HepG2 (cell line): ENCODE measurements around the gene UTP11. TPM values are rescaled to one million over a fixed set of nuclear protein-coding genes. Genes with fewer than 3 reads are reported as not detected.

Experiments used
- ARNT ChIP-seq: fragments of 450-650 bp; IDR thresholded peaks from 2 replicates; pipeline ENCODE4 v1.6.1; 2017
- ATRX ChIP-seq: sonication (generic); formaldehyde crosslinking; IDR thresholded peaks from 2 replicates; pipeline ENCODE4 v1.4.0; 2020; ENCODE audit warnings: missing genetic modification reagents, borderline replicate concordance
- BORCS8-MEF2B ChIP-seq: sonication (generic); formaldehyde crosslinking; IDR thresholded peaks from 2 replicates; pipeline ENCODE4 v1.8.0; 2022; ENCODE audit warnings: mild to moderate bottlenecking, missing genetic modification reagents
- DNMT1 ChIP-seq: sonication (generic); formaldehyde crosslinking; IDR thresholded peaks from 2 replicates; pipeline ENCODE4 v1.5.1; 2020; ENCODE audit warnings: mild to moderate bottlenecking, missing genetic modification reagents
- FOXK1 ChIP-seq: sonication (generic); formaldehyde crosslinking; IDR thresholded peaks from 2 replicates; pipeline ENCODE4 v1.4.0; 2020; ENCODE audit warnings: low read depth, missing genetic modification reagents, borderline replicate concordance
- FOXO1 ChIP-seq: sonication (generic); formaldehyde crosslinking; IDR thresholded peaks from 2 replicates; pipeline ENCODE4 v1.4.0; 2020; ENCODE audit warnings: missing genetic modification reagents
- GTF3A ChIP-seq: sonication (generic); formaldehyde crosslinking; conservative IDR thresholded peaks from 2 replicates; pipeline ENCODE4 v1.4.0; 2020; ENCODE audit warnings: mild to moderate bottlenecking, missing genetic modification reagents
- MBNL3 ChIP-seq: fragments of 250-450 bp; sonication (Bioruptor Pico); conservative IDR thresholded peaks from 2 replicates; pipeline ENCODE4 v1.8.0; 2022; ENCODE audit warnings: mild to moderate bottlenecking, inconsistent platforms
- SIX4 ChIP-seq: sonication (generic); formaldehyde crosslinking; IDR thresholded peaks from 2 replicates; pipeline ENCODE4 v1.4.0; 2020; ENCODE audit warnings: missing genetic modification reagents
- TBX2 ChIP-seq: sonication (generic); formaldehyde crosslinking; IDR thresholded peaks from 2 replicates; pipeline ENCODE4 v1.5.0; 2020; ENCODE audit warnings: missing genetic modification reagents, mild to moderate bottlenecking, borderline replicate concordance
- ZBTB37 ChIP-seq: sonication (generic); formaldehyde crosslinking; IDR thresholded peaks from 2 replicates; pipeline ENCODE4 v1.4.0; 2020; ENCODE audit warnings: mild to moderate bottlenecking, missing genetic modification reagents
- ZNF234 ChIP-seq: sonication (generic); formaldehyde crosslinking; conservative IDR thresholded peaks from 2 replicates; pipeline ENCODE4 v1.5.1; 2020; ENCODE audit warnings: mild to moderate bottlenecking, missing genetic modification reagents
- ZNF33A ChIP-seq: sonication (generic); formaldehyde crosslinking; IDR thresholded peaks from 2 replicates; pipeline ENCODE4 v1.5.1; 2020; ENCODE audit warnings: missing genetic modification reagents, mild to moderate bottlenecking, moderate library complexity, borderline replicate concordance
- ZNF432 ChIP-seq: sonication (generic); formaldehyde crosslinking; IDR thresholded peaks from 2 replicates; pipeline ENCODE4 v1.5.0; 2020; ENCODE audit warnings: missing genetic modification reagents, mild to moderate bottlenecking, borderline replicate concordance
- ZNF720 ChIP-seq: sonication (generic); formaldehyde crosslinking; IDR thresholded peaks from 2 replicates; pipeline ENCODE4 v1.4.0; 2020; ENCODE audit warnings: missing genetic modification reagents
- ZNF788 ChIP-seq: sonication (generic); formaldehyde crosslinking; IDR thresholded peaks from 2 replicates; pipeline ENCODE4 v1.5.0; 2020; ENCODE audit warnings: mild to moderate bottlenecking, missing genetic modification reagents, borderline replicate concordance
- ZNF891 ChIP-seq: sonication (generic); formaldehyde crosslinking; IDR thresholded peaks from 2 replicates; pipeline ENCODE4 v1.5.0; 2020; ENCODE audit warnings: mild to moderate bottlenecking, missing genetic modification reagents
- polyA plus RNA-seq, 8 experiments: library from polyadenylated mRNA; depleted of rRNA in 3 of 8; stranded (reverse) in 7 of 8; unstranded in 1 of 8; fragments of >200 nt; fragmentation: Illumina TruSeq in 4 of 8; extraction: Trizol in 4 of 8; gene quantifications; 2 replicates each; pipeline versions ENCODE4 v1.2.1 to v1.2.3, GENCODE V29; 2011 to 2016; ENCODE audit warnings: low read depth in 4 of 8, missing spikeins in 1 of 8, mixed read lengths in 1 of 8; ENCODE audit not compliant: insufficient read depth in 1 of 8
- total RNA-seq, 5 experiments: library from RNA; depleted of rRNA; stranded (reverse); fragments of >200 nt; fragmentation: Illumina TruSeq; extraction: Trizol; gene quantifications; 2 replicates each; pipeline ENCODE4 v1.2.3, GENCODE V29; 2016; ENCODE audit warnings: low read depth in 1 of 5
- TF ChIP-seq, protein P1 (sequence below): sonication (generic); formaldehyde crosslinking; IDR thresholded peaks from 2 replicates; pipeline ENCODE4 v1.4.0; 2020; ENCODE audit warnings: missing genetic modification reagents, borderline replicate concordance
- TF ChIP-seq, protein P2 (sequence below): sonication (generic); formaldehyde crosslinking; conservative IDR thresholded peaks from 2 replicates; pipeline ENCODE4 v1.8.0; 2022; ENCODE audit warnings: low read depth, missing genetic modification reagents
- TF ChIP-seq, protein P3 (sequence below): sonication (generic); formaldehyde crosslinking; IDR thresholded peaks from 2 replicates; pipeline ENCODE4 v1.5.1; 2020; ENCODE audit warnings: mild to moderate bottlenecking, missing genetic modification reagents, moderate library complexity

The UTP11 gene
- total and polyA plus RNA-seq, 2 of the 13 experiments (the other 11 are each of a cell fraction or from before 2014, with no cell fraction given), result 13.5 to 44.8 TPM

DNA sequence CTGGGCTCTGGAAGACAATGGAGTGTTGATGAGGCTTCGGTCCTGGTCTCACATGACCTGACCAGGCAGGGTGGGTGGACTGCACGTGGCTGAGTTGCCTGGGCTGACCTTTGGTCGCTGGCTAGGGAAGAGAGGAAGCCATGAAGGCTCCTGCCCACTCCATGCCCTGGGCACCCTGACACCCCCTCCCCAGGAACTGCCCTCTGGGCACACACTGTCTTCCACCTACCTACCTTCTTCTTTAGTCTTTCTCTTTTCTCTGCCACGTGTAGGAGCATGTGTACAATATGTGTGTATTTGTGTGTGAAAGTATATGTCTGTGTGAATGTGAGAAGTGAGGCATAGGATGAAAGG, 19.0 kb downstream of the UTP11 start (continued):
- TF ChIP-seq ZNF788 (CRISPR knock-in tag) (peak; percentile 61; the same call in 1 of the 2 replicates), BORCS8-MEF2B (CRISPR knock-in tag) (no peak), ZNF720 (CRISPR knock-in tag) (no peak), ATRX (CRISPR knock-in tag) (no peak), ZNF33A (CRISPR knock-in tag) (no peak), FOXO1 (no peak), GTF3A (no peak), MBNL3 (CRISPR knock-in tag) (no peak), ZNF234 (CRISPR knock-in tag) (no peak), TBX2 (CRISPR knock-in tag) (no peak), FOXK1 (CRISPR knock-in tag) (no peak), DNMT1 (CRISPR knock-in tag) (no peak), ZNF891 (CRISPR knock-in tag) (no peak), SIX4 (CRISPR knock-in tag) (no peak), ARNT (no peak), ZBTB37 (CRISPR knock-in tag) (no peak), ZNF432 (no peak)
- TF ChIP-seq, protein P1, sequence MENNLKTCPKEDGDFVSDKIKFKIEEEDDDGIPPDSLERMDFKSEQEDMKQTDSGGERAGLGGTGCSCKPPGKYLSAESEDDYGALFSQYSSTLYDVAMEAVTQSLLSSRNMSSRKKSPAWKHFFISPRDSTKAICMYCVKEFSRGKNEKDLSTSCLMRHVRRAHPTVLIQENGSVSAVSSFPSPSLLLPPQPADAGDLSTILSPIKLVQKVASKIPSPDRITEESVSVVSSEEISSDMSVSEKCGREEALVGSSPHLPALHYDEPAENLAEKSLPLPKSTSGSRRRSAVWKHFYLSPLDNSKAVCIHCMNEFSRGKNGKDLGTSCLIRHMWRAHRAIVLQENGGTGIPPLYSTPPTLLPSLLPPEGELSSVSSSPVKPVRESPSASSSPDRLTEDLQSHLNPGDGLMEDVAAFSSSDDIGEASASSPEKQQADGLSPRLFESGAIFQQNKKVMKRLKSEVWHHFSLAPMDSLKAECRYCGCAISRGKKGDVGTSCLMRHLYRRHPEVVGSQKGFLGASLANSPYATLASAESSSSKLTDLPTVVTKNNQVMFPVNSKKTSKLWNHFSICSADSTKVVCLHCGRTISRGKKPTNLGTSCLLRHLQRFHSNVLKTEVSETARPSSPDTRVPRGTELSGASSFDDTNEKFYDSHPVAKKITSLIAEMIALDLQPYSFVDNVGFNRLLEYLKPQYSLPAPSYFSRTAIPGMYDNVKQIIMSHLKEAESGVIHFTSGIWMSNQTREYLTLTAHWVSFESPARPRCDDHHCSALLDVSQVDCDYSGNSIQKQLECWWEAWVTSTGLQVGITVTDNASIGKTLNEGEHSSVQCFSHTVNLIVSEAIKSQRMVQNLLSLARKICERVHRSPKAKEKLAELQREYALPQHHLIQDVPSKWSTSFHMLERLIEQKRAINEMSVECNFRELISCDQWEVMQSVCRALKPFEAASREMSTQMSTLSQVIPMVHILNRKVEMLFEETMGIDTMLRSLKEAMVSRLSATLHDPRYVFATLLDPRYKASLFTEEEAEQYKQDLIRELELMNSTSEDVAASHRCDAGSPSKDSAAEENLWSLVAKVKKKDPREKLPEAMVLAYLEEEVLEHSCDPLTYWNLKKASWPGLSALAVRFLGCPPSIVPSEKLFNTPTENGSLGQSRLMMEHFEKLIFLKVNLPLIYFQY (CRISPR knock-in tag), result no peak
- TF ChIP-seq, protein P2, sequence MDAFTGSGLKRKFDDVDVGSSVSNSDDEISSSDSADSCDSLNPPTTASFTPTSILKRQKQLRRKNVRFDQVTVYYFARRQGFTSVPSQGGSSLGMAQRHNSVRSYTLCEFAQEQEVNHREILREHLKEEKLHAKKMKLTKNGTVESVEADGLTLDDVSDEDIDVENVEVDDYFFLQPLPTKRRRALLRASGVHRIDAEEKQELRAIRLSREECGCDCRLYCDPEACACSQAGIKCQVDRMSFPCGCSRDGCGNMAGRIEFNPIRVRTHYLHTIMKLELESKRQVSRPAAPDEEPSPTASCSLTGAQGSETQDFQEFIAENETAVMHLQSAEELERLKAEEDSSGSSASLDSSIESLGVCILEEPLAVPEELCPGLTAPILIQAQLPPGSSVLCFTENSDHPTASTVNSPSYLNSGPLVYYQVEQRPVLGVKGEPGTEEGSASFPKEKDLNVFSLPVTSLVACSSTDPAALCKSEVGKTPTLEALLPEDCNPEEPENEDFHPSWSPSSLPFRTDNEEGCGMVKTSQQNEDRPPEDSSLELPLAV (CRISPR knock-in tag), result no peak
- TF ChIP-seq, protein P3, sequence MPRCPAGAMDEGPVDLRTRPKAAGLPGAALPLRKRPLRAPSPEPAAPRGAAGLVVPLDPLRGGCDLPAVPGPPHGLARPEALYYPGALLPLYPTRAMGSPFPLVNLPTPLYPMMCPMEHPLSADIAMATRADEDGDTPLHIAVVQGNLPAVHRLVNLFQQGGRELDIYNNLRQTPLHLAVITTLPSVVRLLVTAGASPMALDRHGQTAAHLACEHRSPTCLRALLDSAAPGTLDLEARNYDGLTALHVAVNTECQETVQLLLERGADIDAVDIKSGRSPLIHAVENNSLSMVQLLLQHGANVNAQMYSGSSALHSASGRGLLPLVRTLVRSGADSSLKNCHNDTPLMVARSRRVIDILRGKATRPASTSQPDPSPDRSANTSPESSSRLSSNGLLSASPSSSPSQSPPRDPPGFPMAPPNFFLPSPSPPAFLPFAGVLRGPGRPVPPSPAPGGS, result no peak
